SK-N-SH treated with all-trans-retinoic acid at 6 μM for 48 hours (cell line): ENCODE results near the gene RPA1.

Source experiments
- ATAC-seq: fragments of 200-7000 bp; cut with Tn5 transposase; 3 replicates; pipeline ENCODE4 v1.9.1; 2020; ENCODE audit warnings: mild to moderate bottlenecking, moderate library complexity
- ARNTL ChIP-seq: fragments of 450-650 bp; formaldehyde crosslinking; IDR thresholded peaks from 2 replicates; pipeline ENCODE4 v1.5.0; 2020; ENCODE audit warnings: low read depth, mild to moderate bottlenecking, moderate library complexity, borderline replicate concordance
- BACH2 ChIP-seq: fragments of 250-450 bp; sonication (Bioruptor Pico); IDR thresholded peaks from 2 replicates; pipeline ENCODE4 v1.9.0; 2021; ENCODE audit warnings: mild to moderate bottlenecking, borderline replicate concordance
- CSDC2 ChIP-seq: fragments of 250-450 bp; sonication (Bioruptor Pico); IDR thresholded peaks from 2 replicates; pipeline ENCODE4 v1.5.0; 2020; ENCODE audit warnings: mild to moderate bottlenecking, moderate library complexity
- ESRRG ChIP-seq: fragments of 250-450 bp; sonication (Bioruptor Pico); IDR thresholded peaks from 2 replicates; pipeline ENCODE4 v1.6.1; 2021; ENCODE audit warnings: mild to moderate bottlenecking
- GLIS3 ChIP-seq: fragments of 250-450 bp; sonication (Bioruptor Pico); IDR thresholded peaks from 2 replicates; pipeline ENCODE4 v1.5.0; 2020; ENCODE audit warnings: mild to moderate bottlenecking, moderate library complexity
- ISL1 ChIP-seq: fragments of 250-450 bp; sonication (Bioruptor Pico); IDR thresholded peaks from 2 replicates; pipeline ENCODE4 v2.1.2; 2022; ENCODE audit warnings: mild to moderate bottlenecking, moderate library complexity
- OSR1 ChIP-seq: fragments of 250-450 bp; sonication (Bioruptor Pico); IDR thresholded peaks from 2 replicates; pipeline ENCODE4 v1.8.0; 2022; ENCODE audit warnings: moderate library complexity, mild to moderate bottlenecking, inconsistent platforms
- PPARA ChIP-seq: fragments of 250-450 bp; sonication (Bioruptor Pico); IDR thresholded peaks from 2 replicates; pipeline ENCODE4 v1.5.0; 2020; ENCODE audit warnings: mild to moderate bottlenecking, borderline replicate concordance
- RARB ChIP-seq: fragments of 250-450 bp; sonication (Bioruptor Pico); IDR thresholded peaks from 2 replicates; pipeline ENCODE4 v1.8.0; 2021; ENCODE audit warnings: mild to moderate bottlenecking, moderate library complexity
- SNAI2 ChIP-seq: fragments of 250-450 bp; sonication (Bioruptor Pico); IDR thresholded peaks from 2 replicates; pipeline ENCODE4 v1.5.0; 2020; ENCODE audit warnings: mild to moderate bottlenecking, moderate library complexity
- TOX ChIP-seq: fragments of 250-450 bp; sonication (Bioruptor Pico); IDR thresholded peaks from 2 replicates; pipeline ENCODE4 v1.8.0; 2021; ENCODE audit warnings: mild to moderate bottlenecking, moderate library complexity, borderline replicate concordance
- ZC3H10 ChIP-seq: fragments of 250-450 bp; sonication (Bioruptor Pico); IDR thresholded peaks from 2 replicates; pipeline ENCODE4 v1.5.1; 2021; ENCODE audit warnings: mild to moderate bottlenecking, moderate library complexity
- ZFP30 ChIP-seq: fragments of 450-650 bp; formaldehyde crosslinking; IDR thresholded peaks from 2 replicates; pipeline ENCODE4 v1.5.0; 2022; ENCODE audit warnings: mild to moderate bottlenecking, moderate library complexity
- ZNF565 ChIP-seq: fragments of 450-650 bp; formaldehyde crosslinking; conservative IDR thresholded peaks from 2 replicates; pipeline ENCODE4 v1.5.0; 2020; ENCODE audit warnings: low read depth, mild to moderate bottlenecking, moderate library complexity
- ZNF70 ChIP-seq: fragments of 450-650 bp; formaldehyde crosslinking; IDR thresholded peaks from 2 replicates; pipeline ENCODE4 v1.5.0; 2020; ENCODE audit warnings: mild to moderate bottlenecking, moderate library complexity
- ZNF8 ChIP-seq: fragments of 450-650 bp; formaldehyde crosslinking; IDR thresholded peaks from 2 replicates; pipeline ENCODE4 v1.5.0; 2020; ENCODE audit warnings: mild to moderate bottlenecking, moderate library complexity
- TF ChIP-seq, protein P1 (sequence below): fragments of 250-450 bp; sonication (Bioruptor Pico); IDR thresholded peaks from 2 replicates; pipeline ENCODE4 v1.5.1; 2020; ENCODE audit warnings: low read depth, mild to moderate bottlenecking, moderate library complexity
- TF ChIP-seq, protein P2 (sequence below): fragments of 250-450 bp; sonication (Bioruptor Pico); IDR thresholded peaks from 2 replicates; pipeline ENCODE4 v1.5.1; 2021; ENCODE audit warnings: mild to moderate bottlenecking, moderate library complexity
- TF ChIP-seq, protein P3 (sequence below): fragments of 250-450 bp; sonication (Bioruptor Pico); IDR thresholded peaks from 2 replicates; pipeline ENCODE4 v1.8.0; 2020; ENCODE audit warnings: mild to moderate bottlenecking, moderate library complexity, borderline replicate concordance
- TF ChIP-seq, protein P4 (sequence below): fragments of 250-450 bp; sonication (Bioruptor Pico); IDR thresholded peaks from 2 replicates; pipeline ENCODE4 v1.8.0; 2021; ENCODE audit warnings: low read depth, mild to moderate bottlenecking, moderate library complexity, borderline replicate concordance
- TF ChIP-seq, protein P5 (sequence below): fragments of 250-450 bp; sonication (Bioruptor Pico); IDR thresholded peaks from 2 replicates; pipeline ENCODE4 v1.5.0; 2020; ENCODE audit warnings: mild to moderate bottlenecking, moderate library complexity

RPA1 gene

DNA sequence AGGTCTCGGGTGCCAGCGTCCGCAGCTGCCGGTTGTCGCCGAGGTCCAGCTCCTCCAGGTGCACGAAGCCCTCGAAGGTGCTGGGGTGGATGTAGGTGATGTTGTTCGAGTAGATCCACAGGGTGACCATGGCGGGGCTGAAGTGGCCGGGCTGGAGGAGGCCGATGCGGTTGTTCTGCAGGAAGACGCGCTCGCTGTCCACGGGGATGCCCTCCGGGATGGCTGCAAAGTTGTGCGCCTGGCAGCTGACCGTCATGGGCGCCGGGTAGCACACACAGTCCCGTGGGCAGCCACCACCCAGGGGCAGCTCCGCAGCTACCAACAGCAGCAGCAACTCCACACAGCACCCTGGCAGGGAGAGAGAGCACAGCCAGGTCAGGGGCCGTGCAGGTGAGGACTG, 107.7 kb downstream of the RPA1 start (continued):
- TF ChIP-seq, protein P1, sequence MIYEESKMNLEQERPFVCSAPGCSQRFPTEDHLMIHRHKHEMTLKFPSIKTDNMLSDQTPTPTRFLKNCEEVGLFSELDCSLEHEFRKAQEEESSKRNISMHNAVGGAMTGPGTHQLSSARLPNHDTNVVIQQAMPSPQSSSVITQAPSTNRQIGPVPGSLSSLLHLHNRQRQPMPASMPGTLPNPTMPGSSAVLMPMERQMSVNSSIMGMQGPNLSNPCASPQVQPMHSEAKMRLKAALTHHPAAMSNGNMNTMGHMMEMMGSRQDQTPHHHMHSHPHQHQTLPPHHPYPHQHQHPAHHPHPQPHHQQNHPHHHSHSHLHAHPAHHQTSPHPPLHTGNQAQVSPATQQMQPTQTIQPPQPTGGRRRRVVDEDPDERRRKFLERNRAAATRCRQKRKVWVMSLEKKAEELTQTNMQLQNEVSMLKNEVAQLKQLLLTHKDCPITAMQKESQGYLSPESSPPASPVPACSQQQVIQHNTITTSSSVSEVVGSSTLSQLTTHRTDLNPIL (CRISPR knock-in tag), result no peak
- TF ChIP-seq, protein P2, sequence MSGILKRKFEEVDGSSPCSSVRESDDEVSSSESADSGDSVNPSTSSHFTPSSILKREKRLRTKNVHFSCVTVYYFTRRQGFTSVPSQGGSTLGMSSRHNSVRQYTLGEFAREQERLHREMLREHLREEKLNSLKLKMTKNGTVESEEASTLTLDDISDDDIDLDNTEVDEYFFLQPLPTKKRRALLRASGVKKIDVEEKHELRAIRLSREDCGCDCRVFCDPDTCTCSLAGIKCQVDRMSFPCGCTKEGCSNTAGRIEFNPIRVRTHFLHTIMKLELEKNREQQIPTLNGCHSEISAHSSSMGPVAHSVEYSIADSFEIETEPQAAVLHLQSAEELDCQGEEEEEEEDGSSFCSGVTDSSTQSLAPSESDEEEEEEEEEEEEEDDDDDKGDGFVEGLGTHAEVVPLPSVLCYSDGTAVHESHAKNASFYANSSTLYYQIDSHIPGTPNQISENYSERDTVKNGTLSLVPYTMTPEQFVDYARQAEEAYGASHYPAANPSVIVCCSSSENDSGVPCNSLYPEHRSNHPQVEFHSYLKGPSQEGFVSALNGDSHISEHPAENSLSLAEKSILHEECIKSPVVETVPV, result no peak

DNA sequence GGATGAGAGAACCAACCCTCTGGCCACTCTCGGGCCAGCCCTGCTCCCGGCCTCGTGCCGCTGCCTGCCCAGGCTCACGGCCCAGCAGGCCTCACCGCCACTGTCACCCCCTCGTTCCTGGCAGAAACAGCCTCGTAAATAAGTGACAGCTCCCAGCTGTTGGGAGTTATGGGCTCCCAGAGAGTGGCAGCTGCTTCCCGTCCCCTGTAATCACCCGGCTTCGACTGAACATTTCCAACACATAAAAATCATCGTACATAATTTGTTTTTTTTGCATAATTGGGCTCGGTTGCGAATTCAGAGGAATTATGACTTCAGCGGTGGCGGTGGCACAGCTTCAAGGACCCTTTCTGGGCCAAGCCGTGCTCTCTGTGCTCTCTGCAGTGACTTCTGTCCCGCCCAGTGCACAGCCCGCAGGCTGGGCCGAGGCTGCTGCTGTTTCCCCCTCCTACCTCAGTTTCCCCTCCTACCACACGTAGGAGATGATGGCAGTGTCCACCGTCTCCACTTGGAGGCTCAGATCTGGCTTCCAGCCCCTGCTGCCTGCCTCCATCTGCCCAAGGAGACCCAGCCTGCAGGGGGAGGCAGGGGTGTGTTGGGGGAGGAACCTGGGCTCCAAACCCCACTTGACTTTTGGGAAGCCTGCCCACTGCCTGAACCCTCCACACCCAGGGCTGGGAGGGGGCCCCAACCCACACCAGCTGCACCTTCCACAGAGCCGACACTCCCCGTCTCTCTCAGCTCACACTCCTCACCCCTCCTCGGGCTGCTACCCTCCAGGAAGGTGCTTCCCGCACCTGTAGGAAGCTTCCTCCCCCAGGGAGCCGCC, 110.4 kb downstream of the RPA1 start:
- no peak for ATAC-seq
- TF ChIP-seq, protein P1 (CRISPR knock-in tag), result no peak
- no peak for TF ChIP-seq ZFP30 (CRISPR knock-in tag)
- TF ChIP-seq ISL1 (CRISPR knock-in tag), result no peak
- TF ChIP-seq ZNF565, result no peak
- no peak for TF ChIP-seq ZC3H10 (CRISPR knock-in tag)
- no peak for TF ChIP-seq ARNTL (CRISPR knock-in tag)
- no peak for TF ChIP-seq ZNF70 (CRISPR knock-in tag)
- no peak for TF ChIP-seq RARB
- TF ChIP-seq, all 23 proteins: peak for 0

DNA sequence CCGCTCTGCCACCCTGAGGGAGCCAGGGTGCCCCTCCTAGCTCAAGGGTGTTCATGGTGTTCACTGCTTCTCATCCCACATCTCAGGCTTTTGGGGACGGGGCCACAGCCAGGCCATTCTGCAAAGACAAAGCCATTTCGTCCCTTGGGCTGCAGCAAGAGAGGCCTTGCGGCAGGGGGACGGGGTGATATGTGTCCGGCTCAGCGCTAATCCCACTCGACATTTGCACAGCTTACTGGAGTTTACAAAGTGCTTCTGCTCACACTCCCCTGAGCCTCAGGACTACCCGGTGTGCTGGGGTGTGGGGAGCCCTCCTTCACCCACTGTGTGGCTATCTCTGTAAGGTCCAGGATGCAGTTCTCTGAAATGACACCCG, 111.0 kb downstream of the RPA1 start:
- TF ChIP-seq, protein P1 (CRISPR knock-in tag), result no peak
- TF ChIP-seq ISL1 (CRISPR knock-in tag) (no peak), CSDC2 (CRISPR knock-in tag) (no peak), SNAI2 (CRISPR knock-in tag) (no peak), ZFP30 (CRISPR knock-in tag) (no peak), ARNTL (CRISPR knock-in tag) (no peak), ZNF8 (CRISPR knock-in tag) (no peak), ESRRG (CRISPR knock-in tag) (no peak), GLIS3 (CRISPR knock-in tag) (no peak), OSR1 (CRISPR knock-in tag) (no peak), ZNF565 (no peak), TOX (CRISPR knock-in tag) (no peak), BACH2 (CRISPR knock-in tag) (no peak), RARB (no peak), PPARA (CRISPR knock-in tag) (no peak)
- TF ChIP-seq, protein P3, sequence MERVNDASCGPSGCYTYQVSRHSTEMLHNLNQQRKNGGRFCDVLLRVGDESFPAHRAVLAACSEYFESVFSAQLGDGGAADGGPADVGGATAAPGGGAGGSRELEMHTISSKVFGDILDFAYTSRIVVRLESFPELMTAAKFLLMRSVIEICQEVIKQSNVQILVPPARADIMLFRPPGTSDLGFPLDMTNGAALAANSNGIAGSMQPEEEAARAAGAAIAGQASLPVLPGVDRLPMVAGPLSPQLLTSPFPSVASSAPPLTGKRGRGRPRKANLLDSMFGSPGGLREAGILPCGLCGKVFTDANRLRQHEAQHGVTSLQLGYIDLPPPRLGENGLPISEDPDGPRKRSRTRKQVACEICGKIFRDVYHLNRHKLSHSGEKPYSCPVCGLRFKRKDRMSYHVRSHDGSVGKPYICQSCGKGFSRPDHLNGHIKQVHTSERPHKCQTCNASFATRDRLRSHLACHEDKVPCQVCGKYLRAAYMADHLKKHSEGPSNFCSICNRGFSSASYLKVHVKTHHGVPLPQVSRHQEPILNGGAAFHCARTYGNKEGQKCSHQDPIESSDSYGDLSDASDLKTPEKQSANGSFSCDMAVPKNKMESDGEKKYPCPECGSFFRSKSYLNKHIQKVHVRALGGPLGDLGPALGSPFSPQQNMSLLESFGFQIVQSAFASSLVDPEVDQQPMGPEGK, result no peak
- TF ChIP-seq, protein P4, sequence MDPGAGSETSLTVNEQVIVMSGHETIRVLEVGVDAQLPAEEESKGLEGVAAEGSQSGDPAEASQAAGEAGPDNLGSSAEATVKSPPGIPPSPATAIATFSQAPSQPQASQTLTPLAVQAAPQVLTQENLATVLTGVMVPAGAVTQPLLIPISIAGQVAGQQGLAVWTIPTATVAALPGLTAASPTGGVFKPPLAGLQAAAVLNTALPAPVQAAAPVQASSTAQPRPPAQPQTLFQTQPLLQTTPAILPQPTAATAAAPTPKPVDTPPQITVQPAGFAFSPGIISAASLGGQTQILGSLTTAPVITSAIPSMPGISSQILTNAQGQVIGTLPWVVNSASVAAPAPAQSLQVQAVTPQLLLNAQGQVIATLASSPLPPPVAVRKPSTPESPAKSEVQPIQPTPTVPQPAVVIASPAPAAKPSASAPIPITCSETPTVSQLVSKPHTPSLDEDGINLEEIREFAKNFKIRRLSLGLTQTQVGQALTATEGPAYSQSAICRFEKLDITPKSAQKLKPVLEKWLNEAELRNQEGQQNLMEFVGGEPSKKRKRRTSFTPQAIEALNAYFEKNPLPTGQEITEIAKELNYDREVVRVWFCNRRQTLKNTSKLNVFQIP (CRISPR knock-in tag), result no peak
- TF ChIP-seq, protein P2, result no peak
- TF ChIP-seq, protein P5, sequence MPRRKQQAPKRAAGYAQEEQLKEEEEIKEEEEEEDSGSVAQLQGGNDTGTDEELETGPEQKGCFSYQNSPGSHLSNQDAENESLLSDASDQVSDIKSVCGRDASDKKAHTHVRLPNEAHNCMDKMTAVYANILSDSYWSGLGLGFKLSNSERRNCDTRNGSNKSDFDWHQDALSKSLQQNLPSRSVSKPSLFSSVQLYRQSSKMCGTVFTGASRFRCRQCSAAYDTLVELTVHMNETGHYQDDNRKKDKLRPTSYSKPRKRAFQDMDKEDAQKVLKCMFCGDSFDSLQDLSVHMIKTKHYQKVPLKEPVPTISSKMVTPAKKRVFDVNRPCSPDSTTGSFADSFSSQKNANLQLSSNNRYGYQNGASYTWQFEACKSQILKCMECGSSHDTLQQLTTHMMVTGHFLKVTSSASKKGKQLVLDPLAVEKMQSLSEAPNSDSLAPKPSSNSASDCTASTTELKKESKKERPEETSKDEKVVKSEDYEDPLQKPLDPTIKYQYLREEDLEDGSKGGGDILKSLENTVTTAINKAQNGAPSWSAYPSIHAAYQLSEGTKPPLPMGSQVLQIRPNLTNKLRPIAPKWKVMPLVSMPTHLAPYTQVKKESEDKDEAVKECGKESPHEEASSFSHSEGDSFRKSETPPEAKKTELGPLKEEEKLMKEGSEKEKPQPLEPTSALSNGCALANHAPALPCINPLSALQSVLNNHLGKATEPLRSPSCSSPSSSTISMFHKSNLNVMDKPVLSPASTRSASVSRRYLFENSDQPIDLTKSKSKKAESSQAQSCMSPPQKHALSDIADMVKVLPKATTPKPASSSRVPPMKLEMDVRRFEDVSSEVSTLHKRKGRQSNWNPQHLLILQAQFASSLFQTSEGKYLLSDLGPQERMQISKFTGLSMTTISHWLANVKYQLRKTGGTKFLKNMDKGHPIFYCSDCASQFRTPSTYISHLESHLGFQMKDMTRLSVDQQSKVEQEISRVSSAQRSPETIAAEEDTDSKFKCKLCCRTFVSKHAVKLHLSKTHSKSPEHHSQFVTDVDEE (CRISPR knock-in tag), result no peak
- ATAC-seq, result no peak
